Activated CD4-positive, CD25-positive, alpha-beta regulatory T cell (primary cell): ENCODE measurements around the gene SIRT3.
"Not testable (repeated sequence)": the region's sequence is repeated elsewhere in the genome, so short reads cannot be mapped to it uniquely, and the experiment has no call there.

ENCODE experiments used
- DNase-seq, 4 experiments: peaks; one replicate each; lab custom pipeline; 2025; lab: John Stamatoyannopoulos, UW

Gene SIRT3

GRCh38 chr11:240315-240714, 4.2 kb upstream of the SIRT3 start:
- DNase-seq: no peak

GRCh38 chr11:238346-238745, 2.2 kb upstream of the SIRT3 start:
- DNase-seq: not testable (repeated sequence)

DNA sequence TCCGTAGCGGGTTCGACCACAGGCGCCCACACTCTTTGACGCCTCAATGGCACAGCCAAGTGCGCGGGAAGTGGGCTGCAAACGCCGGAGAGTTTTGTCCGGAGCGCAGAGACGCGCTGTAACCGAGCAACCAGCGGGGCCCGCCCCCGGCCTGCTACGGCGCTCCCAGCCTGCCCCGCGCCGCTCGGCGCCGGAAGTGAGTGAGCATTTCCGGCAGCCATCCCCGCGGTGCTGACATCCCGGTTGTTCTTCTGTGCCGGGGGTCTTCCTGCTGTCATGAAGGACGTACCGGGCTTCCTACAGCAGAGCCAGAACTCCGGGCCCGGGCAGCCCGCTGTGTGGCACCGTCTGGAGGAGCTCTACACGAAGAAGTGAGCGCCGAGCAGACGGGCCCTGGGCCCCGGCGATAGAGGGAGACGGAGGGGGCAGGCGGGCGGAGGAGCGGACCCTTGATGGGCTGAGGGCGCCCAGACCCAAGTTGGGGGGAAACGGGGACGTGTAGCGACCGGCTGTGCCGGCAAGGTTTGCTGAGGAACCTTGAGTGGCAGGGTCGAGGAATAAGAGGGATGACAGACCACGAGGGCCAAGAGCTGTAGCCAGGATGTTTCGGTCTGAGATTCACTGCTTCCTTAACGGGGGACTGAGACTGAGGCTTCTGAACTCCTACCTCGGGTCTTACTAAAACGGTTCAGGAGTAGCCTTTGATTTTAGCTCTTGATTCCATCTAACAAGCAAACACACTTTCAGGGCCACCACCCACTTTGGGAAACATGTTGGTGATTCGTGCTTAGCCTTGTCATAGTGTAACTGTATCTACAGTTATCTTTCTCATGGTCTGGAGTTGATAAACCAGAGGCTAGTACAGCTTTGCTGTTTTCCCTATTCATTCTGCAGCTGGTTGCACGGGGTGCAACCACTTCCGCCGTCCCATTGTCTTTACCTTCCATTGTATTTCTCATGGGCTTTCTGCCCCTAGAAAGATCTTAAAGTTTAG, 929 bp upstream of the SIRT3 start, which contains the start of gene PSMD13:
TSS of gene PSMD13 (plus strand) at position 203 of the 994 bp plus-strand sequence. CDS start at position 277, 74 bp downstream.
- peak; percentile 75 to 84 (median 80) for DNase-seq

GRCh38 chr11:235609-235996, 539 bp downstream of the SIRT3 start:
- DNase-seq: peak in 1 of 4 experiments; percentile 27

DNA sequence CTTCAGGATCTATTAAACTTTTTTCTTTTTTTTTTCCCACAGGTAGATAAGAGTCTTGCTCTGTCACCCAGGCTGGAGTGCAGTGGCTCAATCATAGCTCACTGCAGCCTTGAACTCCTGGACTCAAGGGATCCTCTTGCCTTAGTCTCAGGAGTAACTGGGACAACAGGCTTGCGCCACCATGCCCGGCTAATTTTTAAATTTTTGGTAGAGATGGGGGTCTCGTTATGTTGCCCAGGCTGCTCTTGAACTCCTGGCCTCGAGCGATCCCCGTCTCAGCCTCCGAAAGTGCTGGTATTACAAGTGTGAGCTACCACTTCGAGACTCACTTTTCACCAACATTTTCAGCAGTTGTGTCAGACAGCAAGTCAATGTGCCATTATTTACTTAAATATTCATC, 962 bp downstream of the SIRT3 start:
- no peak for DNase-seq

- DNase-seq: no peak
Observed at GRCh38 chr11:232783-233565, 3.2 kb downstream of the SIRT3 start.

- DNase-seq: no peak
Observed at GRCh38 chr11:230431-230830, 5.7 kb downstream of the SIRT3 start.

GRCh38 chr11:227824-228379, 8.2 kb downstream of the SIRT3 start:
- no peak for DNase-seq

GRCh38 chr11:225734-226453, 10.2 kb downstream of the SIRT3 start:
- no peak for DNase-seq

- DNase-seq: no peak
Observed at GRCh38 chr11:224424-224823, 11.7 kb downstream of the SIRT3 start.

DNA sequence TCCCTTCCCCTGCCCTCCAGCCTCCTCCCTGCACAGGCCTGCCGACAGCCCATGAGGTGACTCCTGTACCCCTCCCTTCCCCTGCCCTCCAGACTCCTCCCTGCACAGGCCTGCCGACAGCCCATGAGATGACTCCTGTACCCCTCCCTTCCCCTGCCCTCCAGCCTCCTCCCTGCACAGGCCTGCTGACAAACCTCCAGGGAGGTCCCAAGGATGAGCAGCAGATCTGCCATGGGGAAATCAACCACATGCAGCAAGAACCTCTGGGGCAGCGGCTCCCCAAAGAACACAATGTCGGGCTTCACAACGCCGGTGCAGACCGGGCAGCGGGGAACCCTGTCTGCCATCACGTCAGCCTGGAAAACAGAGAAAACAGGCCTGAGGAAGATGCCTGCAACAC, 12.3 kb downstream of the SIRT3 start:
- DNase-seq: no peak

DNA sequence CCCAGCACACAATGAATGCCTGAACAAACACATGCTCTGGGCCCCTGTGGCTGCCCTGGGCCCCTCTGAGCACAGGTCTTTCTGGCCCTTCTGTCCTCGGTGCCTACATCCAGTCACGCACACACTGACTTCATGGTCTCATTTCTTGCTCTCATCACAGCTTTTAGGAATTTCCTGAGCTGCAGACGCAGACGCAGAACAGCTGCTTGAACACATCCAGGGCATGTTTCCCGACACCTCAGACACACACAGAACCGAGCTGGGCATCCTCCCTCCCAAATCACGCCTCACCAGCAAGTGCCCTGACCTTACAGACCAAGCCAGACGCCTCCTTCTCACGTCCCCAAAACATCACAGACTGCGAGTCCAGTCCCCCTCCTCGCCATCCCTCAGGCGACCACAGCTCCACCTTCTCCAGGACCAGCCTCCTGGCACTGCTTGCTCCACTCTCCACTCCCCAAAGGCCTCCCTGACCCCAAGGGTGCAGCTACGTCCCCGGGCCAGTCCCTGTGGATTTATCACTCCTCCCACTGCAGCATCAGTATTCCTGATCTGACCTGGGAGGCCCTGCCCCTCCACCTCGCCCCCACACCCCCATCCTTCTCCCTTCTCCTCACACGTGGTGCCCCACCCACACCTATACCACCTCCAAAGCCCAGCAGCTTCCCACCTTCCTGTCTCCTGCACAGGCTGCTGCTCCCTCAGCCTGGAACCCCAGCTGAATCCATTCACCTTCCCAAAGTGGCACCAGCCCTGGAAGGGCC, 12.9 kb downstream of the SIRT3 start:
- DNase-seq: no peak

- DNase-seq: no peak
Observed at GRCh38 chr11:221998-222789, 13.9 kb downstream of the SIRT3 start.

DNA sequence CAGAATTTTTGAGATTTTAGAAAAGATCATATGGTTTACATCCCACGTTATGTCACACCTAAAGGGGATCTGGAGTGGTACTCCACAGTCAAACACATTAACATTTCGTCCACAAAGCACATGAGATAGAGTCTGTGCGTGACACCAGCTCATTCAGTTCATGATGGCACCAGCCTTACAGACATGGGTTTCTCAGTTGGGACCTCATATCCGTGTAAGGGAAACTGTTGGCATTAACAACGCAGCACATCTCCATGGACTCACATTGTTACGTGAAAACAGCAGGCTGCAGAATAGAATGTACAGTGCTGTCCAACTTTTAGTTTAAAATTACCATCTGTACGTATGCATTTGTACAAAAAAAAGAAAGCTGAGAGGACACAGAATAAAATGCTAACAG, 14.6 kb downstream of the SIRT3 start:
- no peak for DNase-seq

DNA sequence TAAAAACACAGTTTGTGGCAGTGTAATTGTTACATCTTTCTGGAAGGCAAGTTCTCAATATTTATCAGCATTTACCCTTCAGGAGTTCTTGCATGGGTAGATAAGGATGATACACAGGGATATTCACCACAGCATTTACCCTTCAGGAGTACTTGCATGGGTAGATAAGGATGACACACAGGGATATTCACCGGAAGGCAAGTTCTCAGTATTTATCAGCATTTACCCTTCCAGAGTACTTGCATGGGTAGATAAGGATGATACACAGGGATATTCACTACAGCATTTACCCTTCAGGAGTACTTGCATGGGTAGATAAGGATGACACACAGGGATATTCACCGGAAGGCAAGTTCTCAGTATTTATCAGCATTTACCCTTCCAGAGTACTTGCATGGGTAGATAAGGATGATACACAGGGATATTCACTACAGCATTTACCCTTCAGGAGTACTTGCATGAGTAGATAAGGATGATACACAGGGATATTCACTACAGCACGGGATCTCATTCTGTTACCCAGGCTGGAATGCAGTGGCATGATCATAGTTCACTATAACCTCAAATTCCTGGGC, 15.4 kb downstream of the SIRT3 start:
- not testable (repeated sequence) for DNase-seq

- DNase-seq: no peak
Observed at GRCh38 chr11:218815-219593, 17.1 kb downstream of the SIRT3 start.

- no peak for DNase-seq
Observed at GRCh38 chr11:217704-218103, 18.4 kb downstream of the SIRT3 start.

DNA sequence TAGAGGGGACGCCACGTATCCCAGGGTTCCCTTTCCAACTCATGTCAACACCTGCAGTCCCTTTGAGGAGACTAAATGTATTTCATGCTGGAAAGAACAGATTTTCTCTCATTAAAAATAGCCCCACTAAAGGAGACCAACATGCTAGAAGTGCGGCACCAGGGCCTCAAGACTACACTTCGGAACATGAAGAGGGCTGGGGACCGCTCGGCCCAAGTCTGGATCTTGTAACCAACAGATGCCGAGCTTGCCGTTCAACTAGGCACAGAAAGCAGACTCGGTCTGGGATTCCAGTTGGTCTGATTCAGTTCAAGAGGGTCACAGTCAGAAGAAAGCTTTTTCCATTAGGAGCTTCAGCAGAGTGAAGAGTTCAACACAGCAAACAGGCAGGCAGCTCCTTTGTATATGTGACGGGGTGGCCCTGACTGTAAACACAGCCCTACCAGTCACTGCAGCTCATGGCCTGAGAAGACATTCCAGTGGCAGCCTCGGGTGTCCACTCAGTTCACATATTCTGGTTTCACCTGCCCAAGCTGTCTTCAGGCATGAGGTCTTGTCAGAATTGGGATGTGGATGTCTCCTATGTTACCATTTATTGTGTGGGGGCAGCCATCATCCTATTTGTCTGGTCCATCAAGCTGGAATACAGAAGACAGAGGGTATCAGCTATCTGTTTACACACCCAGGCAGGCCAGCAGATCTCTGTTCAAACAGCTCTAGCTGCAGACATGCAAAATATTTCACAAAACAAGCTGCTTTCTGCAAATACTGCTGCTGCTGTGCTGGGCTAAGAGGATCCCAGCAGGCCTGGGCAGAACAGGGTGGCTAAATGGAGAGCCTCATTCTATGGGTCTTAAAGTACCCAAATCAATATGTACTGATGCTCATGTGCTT, 19.8 kb downstream of the SIRT3 start:
- no peak for DNase-seq
